SK-N-SH (cell line): ENCODE results near the gene LENEP. TPM values are rescaled to one million over a fixed set of nuclear protein-coding genes. Genes with fewer than 3 reads are reported as not detected.

Source experiments
- CTCF ChIA-PET: fragments of 300-600, 350-600 bp; formaldehyde crosslinking; extraction: SDS; loops from one replicate; lab custom pipeline; 2021; lab: Yijun Ruan, JAX
- POLR2A ChIA-PET: fragments of 350-600 bp; sonication (Branson Sonifier 250); formaldehyde crosslinking; extraction: SDS; loops from one replicate; lab custom pipeline; 2020; ENCODE audit warnings: antibody characterized with exemption, inconsistent platforms; lab: Yijun Ruan, JAX
- DNase-seq: peaks from one replicate; pipeline ENCODE4 v3.0.0; 2012
- H2AFZ ChIP-seq: fragments of 200-600 bp; sonication (generic); 2 replicates; pipeline ENCODE4 v1.8.1; 2016; ENCODE audit warnings: antibody characterized with exemption, mild to moderate bottlenecking, low read depth
- H3F3A ChIP-seq: fragments of 200-600 bp; sonication (generic); replicated peaks from 2 replicates; pipeline ENCODE3; 2016; ENCODE audit warnings: antibody characterized with exemption, mild to moderate bottlenecking; ENCODE audit not compliant: insufficient read depth
- H3K27ac ChIP-seq, 2 experiments: fragments of 200-500 bp in 1 of 2; fragments of 200-600 bp in 1 of 2; sonication (Bioruptor generic) in 1 of 2; sonication (generic), shearing (Covaris generic) in 1 of 2; 2 replicates each; pipeline versions ENCODE4 v1.5.1 to v1.6.1; 2014 to 2016; ENCODE audit warnings: low read depth in 2 of 2, inconsistent platforms in 1 of 2, low read length in 1 of 2, mild to moderate bottlenecking in 1 of 2, mixed read lengths in 1 of 2
- H3K27me3 ChIP-seq: fragments of 200-600 bp; sonication (generic), shearing (Covaris generic); 2 replicates; pipeline ENCODE4 v1.6.1; 2016; ENCODE audit warnings: mixed run types; ENCODE audit not compliant: insufficient read depth
- H3K36me3 ChIP-seq, 2 experiments: fragments of 200-500 bp in 1 of 2; fragments of 200-600 bp in 1 of 2; sonication (Bioruptor generic) in 1 of 2; sonication (generic) in 1 of 2; replicated peaks in 1 of 2; 2 replicates each; pipeline versions ENCODE3 to v1.5.1; 2014 to 2016; ENCODE audit warnings: low read length in 1 of 2, mild to moderate bottlenecking in 1 of 2; ENCODE audit not compliant: insufficient read depth in 2 of 2, control insufficient read depth in 1 of 2
- H3K4me1 ChIP-seq, 2 experiments: fragments of 200-500 bp in 1 of 2; fragments of 200-600 bp in 1 of 2; sonication (Bioruptor generic) in 1 of 2; sonication (generic), shearing (Covaris generic) in 1 of 2; 2 replicates each; pipeline versions ENCODE4 v1.5.1 to v1.6.1; 2014 to 2016; ENCODE audit warnings: low read depth in 1 of 2, low read length in 1 of 2, mixed run types in 1 of 2; ENCODE audit not compliant: insufficient read depth in 2 of 2, control insufficient read depth in 1 of 2
- H3K4me2 ChIP-seq: fragments of 200-600 bp; sonication (generic), shearing (Covaris generic); 2 replicates; pipeline ENCODE4 v1.6.1; 2017; ENCODE audit warnings: mixed run types
- H3K4me3 ChIP-seq, 2 experiments: fragments of 200-500 bp in 1 of 2; fragments of 200-600 bp in 1 of 2; sonication (Bioruptor generic) in 1 of 2; sonication (generic), shearing (Covaris generic) in 1 of 2; 2 replicates each; pipeline versions ENCODE4 v1.5.1 to v1.8.1; 2014 to 2016; ENCODE audit warnings: low read depth in 2 of 2, inconsistent platforms in 1 of 2, low read length in 1 of 2, mild to moderate bottlenecking in 1 of 2, mixed read lengths in 1 of 2, moderate library complexity in 1 of 2
- H3K79me2 ChIP-seq: fragments of 200-600 bp; sonication (generic); 2 replicates; pipeline ENCODE4 v1.8.1; 2017; ENCODE audit warnings: mild to moderate bottlenecking; ENCODE audit not compliant: insufficient read depth
- H3K9ac ChIP-seq: fragments of 200-600 bp; sonication (generic); 2 replicates; pipeline ENCODE4 v1.6.1; 2017; ENCODE audit warnings: mixed run types
- H3K9me2 ChIP-seq: fragments of 200-600 bp; sonication (generic); 2 replicates; pipeline ENCODE4 v1.6.1; 2017; ENCODE audit warnings: mixed run types
- H3K9me3 ChIP-seq: fragments of 200-600 bp; sonication (generic); 2 replicates; pipeline ENCODE4 v1.6.1; 2017; ENCODE audit warnings: mixed run types, mild to moderate bottlenecking, moderate library complexity
- H4K20me1 ChIP-seq: fragments of 200-600 bp; sonication (generic); 2 replicates; pipeline ENCODE4 v1.6.1; 2017; ENCODE audit warnings: mild to moderate bottlenecking, mixed run types; ENCODE audit not compliant: insufficient read depth
- FOSL2 ChIP-seq: IDR thresholded peaks from 2 replicates; pipeline ENCODE4 v1.4.0; 2012; ENCODE audit warnings: low read depth, mild to moderate bottlenecking, moderate library complexity, borderline replicate concordance
- GABPA ChIP-seq: IDR thresholded peaks from 2 replicates; pipeline ENCODE4 v1.4.0; 2012; ENCODE audit warnings: low read depth, mild to moderate bottlenecking
- GATA2 ChIP-seq: sonication (generic); formaldehyde crosslinking; IDR thresholded peaks from 2 replicates; pipeline ENCODE4 v1.5.0; 2020; ENCODE audit warnings: mild to moderate bottlenecking, missing genetic modification reagents
- JUND ChIP-seq: IDR thresholded peaks from 2 replicates; pipeline ENCODE4 v1.4.0; 2012
- MEF2A ChIP-seq: IDR thresholded peaks from 2 replicates; pipeline ENCODE4 v1.4.0; 2012; ENCODE audit warnings: low read depth, borderline replicate concordance
- NFIC ChIP-seq: IDR thresholded peaks from 2 replicates; pipeline ENCODE4 v1.4.0; 2012; ENCODE audit warnings: borderline replicate concordance
- NRF1 ChIP-seq: IDR thresholded peaks from 2 replicates; pipeline ENCODE4 v1.6.1; 2012; ENCODE audit warnings: low read depth, mild to moderate bottlenecking, low read length
- POLR2AphosphoS5 ChIP-seq: IDR thresholded peaks from 2 replicates; pipeline ENCODE4 v1.6.1; 2012; ENCODE audit warnings: low read depth, low read length
- RAD21 ChIP-seq: IDR thresholded peaks from 2 replicates; pipeline ENCODE4 v1.6.1; 2012; ENCODE audit warnings: mild to moderate bottlenecking, low read length
- REST ChIP-seq: IDR thresholded peaks from 2 replicates; pipeline ENCODE4 v1.6.1; 2012; ENCODE audit warnings: mild to moderate bottlenecking, low read depth, low read length, moderate library complexity
- RFX5 ChIP-seq: IDR thresholded peaks from 2 replicates; pipeline ENCODE4 v1.6.1; 2012; ENCODE audit warnings: mild to moderate bottlenecking, improper control_type of control experiment, low read length
- RXRA ChIP-seq: IDR thresholded peaks from 2 replicates; pipeline ENCODE4 v1.4.0; 2012; ENCODE audit warnings: low read depth, mild to moderate bottlenecking, borderline replicate concordance
- SIN3A ChIP-seq: IDR thresholded peaks from 2 replicates; pipeline ENCODE4 v1.6.1; 2012; ENCODE audit warnings: low read depth, mild to moderate bottlenecking, low read length, moderate library complexity, borderline replicate concordance
- TAF1 ChIP-seq: IDR thresholded peaks from 2 replicates; pipeline ENCODE4 v1.6.1; 2012; ENCODE audit warnings: low read depth, mild to moderate bottlenecking, low read length, moderate library complexity, borderline replicate concordance
- USF1 ChIP-seq: IDR thresholded peaks from 2 replicates; pipeline ENCODE4 v1.4.0; 2012; ENCODE audit warnings: low read depth, borderline replicate concordance
- WGBS: methylation state at CpG from one replicate; pipeline ENCODE4 v1.1.6; 2017; ENCODE audit warnings: low lambda C conversion rate; 5-methylcytosine and 5-hydroxymethylcytosine counted together
- polyA plus RNA-seq, 3 experiments: library from polyadenylated mRNA; depleted of rRNA; stranded (reverse); fragments of >200 nt; gene quantifications; 2 replicates each; pipeline ENCODE4 v1.2.3, GENCODE V29; 2012
- TF ChIP-seq, protein P1 (sequence below): IDR thresholded peaks from 2 replicates; pipeline ENCODE4 v1.4.0; 2012; ENCODE audit warnings: low read depth
- TF ChIP-seq, protein P2 (sequence below): fragments of 150-350 bp; IDR thresholded peaks from 2 replicates; pipeline ENCODE4 v1.6.1; 2017; ENCODE audit warnings: antibody characterized with exemption, low read length, low read depth, borderline replicate concordance

The LENEP gene
- polyA plus RNA-seq, 1 of the 3 experiments (the other 2 are of a cell fraction) = not detected

- peak; percentile 46; the same call in 1 of the 2 replicates for TF ChIP-seq REST
- TF ChIP-seq SIN3A = peak; percentile 52; the same call in 1 of the 2 replicates
- TF ChIP-seq, protein P1, sequence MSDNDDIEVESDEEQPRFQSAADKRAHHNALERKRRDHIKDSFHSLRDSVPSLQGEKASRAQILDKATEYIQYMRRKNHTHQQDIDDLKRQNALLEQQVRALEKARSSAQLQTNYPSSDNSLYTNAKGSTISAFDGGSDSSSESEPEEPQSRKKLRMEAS = peak; percentile 83; the same call in 1 of the 2 replicates
- TF ChIP-seq NFIC = peak; percentile 39; the same call in 1 of the 2 replicates
- TF ChIP-seq GABPA = peak; percentile 61
- no peak; the same call in 1 of the 2 replicates for TF ChIP-seq JUND
- peak; percentile 29; the same call in 1 of the 2 replicates for TF ChIP-seq FOSL2
- TF ChIP-seq USF1 = no peak
- no peak for TF ChIP-seq GATA2 (CRISPR knock-in tag)
- TF ChIP-seq, all 33 proteins: peak for 15
These were observed 20.7 kb upstream of the LENEP start (continued) for GRCh38 chr1:154972517-154973343.

DNA sequence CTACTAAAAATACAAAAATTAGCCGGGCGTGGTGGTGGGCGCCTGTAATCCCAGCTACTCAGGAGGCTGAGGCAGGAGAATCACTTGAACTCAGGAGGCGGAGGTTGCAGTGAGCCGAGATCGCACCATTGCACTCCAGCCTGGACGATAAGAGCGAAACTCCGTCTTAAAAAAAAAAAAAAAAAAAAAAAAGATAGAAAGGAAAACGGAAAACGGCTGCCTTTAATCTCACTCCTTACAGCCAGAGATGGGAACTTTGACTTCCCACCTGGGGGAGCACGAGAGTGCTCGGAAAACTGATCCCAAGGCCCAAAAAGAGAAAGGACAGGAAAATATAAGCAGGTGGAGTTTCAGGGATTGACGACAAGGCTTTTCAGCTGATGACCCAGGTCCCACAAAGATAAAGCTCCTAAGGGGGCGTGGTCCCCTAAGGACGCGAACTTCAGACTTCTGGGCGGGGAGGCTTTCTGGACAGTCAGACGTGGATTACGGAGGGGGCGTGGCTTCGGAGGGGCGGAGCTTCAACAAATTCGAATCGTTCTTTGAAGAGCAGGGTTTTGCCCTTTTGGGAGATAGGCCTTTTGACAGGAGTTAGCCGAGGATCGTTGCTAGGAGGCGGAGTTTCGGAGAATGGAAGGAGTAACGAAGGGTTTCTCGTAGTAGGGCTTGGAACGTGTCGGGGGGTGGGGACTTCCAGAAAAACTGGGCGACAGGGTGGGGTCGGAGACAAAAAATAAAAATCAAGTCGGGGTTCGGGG lies 19.9 kb upstream of the LENEP start:
- Histone ChIP-seq H3K27ac (peak overlapping the region; percentile 97 to 99), H2AFZ (no peak overlapping the region), H3K27me3 (no peaks in the 10 kb centered on the region), H3F3A (peaks cover 36% of the 10 kb centered on the region), H3K4me3 (peak overlapping the region; percentile 67 to 79), H4K20me1 (peaks cover 10% of the 10 kb centered on the region; the same call in 1 of the 2 replicates), H3K4me1 (peaks cover 27 to 61% of the 10 kb centered on the region in 2 experiments), H3K9ac (peak overlapping the region; percentile 88), H3K9me2 (no peaks in the 10 kb centered on the region), H3K79me2 (peaks cover 70% of the 10 kb centered on the region), H3K4me2 (peak overlapping the region; percentile 98), H3K36me3 (peaks cover 3 to 10% of the 10 kb centered on the region in 2 experiments), H3K9me3 (no peaks in the 10 kb centered on the region)
- 5% methylated on average over 37 of the region's 37 CpGs for WGBS
- POLR2A ChIA-PET = interaction anchor here (0.7 to 3.1 kb wide), 7 partner anchors 9 to 26 kb away, joined by 3 to 13 read pairs (median 3); partner anchors contain the start of genes FLAD1, LENEP, PBXIP1 and PYGO2
- CTCF ChIA-PET = interaction anchor here (1.0 to 37.5 kb wide), 10 partner anchors 9 to 494 kb away, joined by 3 to 640 read pairs (median 6); partner anchors contain the start of genes FLAD1, LENEP and ZBTB7B
- peak; percentile 75 for DNase-seq
- TF ChIP-seq RFX5 (no peak), RXRA (0 out of 2 replicates have a peak, but pooled peaks have one; percentile 32), RAD21 (peak; percentile 33), GABPA (no peak), POLR2AphosphoS5 (peak; percentile 90), GATA2 (CRISPR knock-in tag) (peak; percentile 9), JUND (no peak), MEF2A (no peak), REST (no peak), NRF1 (no peak), TAF1 (peak; percentile 43; the same call in 1 of the 2 replicates)
- TF ChIP-seq, protein P2, sequence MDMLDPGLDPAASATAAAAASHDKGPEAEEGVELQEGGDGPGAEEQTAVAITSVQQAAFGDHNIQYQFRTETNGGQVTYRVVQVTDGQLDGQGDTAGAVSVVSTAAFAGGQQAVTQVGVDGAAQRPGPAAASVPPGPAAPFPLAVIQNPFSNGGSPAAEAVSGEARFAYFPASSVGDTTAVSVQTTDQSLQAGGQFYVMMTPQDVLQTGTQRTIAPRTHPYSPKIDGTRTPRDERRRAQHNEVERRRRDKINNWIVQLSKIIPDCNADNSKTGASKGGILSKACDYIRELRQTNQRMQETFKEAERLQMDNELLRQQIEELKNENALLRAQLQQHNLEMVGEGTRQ = no peak
